Stimulated activated CD4-positive, alpha-beta T cell treated with anti-CD3 and anti-CD28 coated beads, Interleukin-4, amount 100 ng/mL, for 1 hour (primary cell): ENCODE measurements around the gene ROBO2.

Source experiments
- DNase-seq: peaks from one replicate; pipeline ENCODE4 v3.0.0-alpha.2; 2020

Gene ROBO2, protein sequence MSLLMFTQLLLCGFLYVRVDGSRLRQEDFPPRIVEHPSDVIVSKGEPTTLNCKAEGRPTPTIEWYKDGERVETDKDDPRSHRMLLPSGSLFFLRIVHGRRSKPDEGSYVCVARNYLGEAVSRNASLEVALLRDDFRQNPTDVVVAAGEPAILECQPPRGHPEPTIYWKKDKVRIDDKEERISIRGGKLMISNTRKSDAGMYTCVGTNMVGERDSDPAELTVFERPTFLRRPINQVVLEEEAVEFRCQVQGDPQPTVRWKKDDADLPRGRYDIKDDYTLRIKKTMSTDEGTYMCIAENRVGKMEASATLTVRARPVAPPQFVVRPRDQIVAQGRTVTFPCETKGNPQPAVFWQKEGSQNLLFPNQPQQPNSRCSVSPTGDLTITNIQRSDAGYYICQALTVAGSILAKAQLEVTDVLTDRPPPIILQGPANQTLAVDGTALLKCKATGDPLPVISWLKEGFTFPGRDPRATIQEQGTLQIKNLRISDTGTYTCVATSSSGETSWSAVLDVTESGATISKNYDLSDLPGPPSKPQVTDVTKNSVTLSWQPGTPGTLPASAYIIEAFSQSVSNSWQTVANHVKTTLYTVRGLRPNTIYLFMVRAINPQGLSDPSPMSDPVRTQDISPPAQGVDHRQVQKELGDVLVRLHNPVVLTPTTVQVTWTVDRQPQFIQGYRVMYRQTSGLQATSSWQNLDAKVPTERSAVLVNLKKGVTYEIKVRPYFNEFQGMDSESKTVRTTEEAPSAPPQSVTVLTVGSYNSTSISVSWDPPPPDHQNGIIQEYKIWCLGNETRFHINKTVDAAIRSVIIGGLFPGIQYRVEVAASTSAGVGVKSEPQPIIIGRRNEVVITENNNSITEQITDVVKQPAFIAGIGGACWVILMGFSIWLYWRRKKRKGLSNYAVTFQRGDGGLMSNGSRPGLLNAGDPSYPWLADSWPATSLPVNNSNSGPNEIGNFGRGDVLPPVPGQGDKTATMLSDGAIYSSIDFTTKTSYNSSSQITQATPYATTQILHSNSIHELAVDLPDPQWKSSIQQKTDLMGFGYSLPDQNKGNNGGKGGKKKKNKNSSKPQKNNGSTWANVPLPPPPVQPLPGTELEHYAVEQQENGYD (N-terminal part only)

DNA sequence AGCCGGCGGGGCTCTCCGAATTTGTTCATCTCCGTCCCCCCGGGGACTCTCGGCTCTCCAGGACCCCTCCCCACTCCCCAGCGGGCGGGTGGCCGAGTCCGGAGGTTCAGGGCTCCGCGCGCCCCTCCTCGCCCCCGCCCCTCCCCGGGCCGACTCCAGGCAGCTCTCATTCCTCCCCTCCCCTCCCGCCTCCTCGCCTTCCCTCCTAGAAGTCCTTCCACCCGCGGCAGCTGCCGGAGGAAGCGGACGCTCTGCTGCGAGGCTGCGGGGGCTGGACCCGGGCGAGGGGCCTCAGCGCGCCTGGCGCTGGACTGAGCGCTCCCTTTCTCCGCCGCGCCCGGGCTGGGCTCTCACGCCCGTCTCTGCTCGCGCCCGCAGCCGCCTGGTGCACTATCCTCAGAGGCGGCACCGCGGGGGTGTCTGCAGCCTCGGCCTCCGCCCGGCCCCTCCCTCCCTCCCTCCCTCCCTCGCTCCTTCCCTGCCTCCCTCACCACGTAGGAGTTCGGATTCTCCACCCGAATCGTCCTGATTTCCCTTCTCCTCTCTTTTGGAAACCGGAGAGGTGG is at the start of gene ROBO2:
TSS of gene ROBO2 (plus strand) at position 494 of the 566 bp plus-strand sequence. CDS start 687 bp downstream, outside the sequence.
- DNase-seq = no peak

- no peak for DNase-seq
Measured at GRCh38 chr3:76990606-76991005, 49.3 kb upstream of the ROBO2 start.

GRCh38 chr3:76991165-76991564 is 48.7 kb upstream of the ROBO2 start:
- DNase-seq = no peak

DNA sequence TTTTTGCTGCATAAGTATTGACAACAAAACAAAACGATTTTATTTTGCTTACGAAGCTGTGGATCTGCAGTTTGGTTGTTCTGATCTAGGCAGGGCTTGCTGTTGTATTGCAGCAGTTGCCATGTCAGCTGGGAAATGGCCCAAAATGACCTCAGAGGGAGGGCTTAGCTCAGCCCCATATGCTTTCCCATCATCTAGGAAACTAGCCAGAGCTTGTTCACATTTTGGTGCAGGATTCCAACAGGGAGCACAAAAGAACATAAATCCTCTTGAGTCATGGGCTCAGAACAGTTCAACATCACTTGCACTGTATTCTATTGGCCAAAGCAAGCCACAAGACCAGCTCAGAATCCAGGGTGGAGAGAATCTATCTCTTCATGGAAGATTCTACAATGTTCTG is 42.2 kb upstream of the ROBO2 start:
- DNase-seq = no peak

GRCh38 chr3:76998555-76998954 is 41.3 kb upstream of the ROBO2 start:
- DNase-seq = no peak

- no peak for DNase-seq
Measured at GRCh38 chr3:77001062-77001701, 38.7 kb upstream of the ROBO2 start.

- DNase-seq = no peak
Measured at GRCh38 chr3:77014226-77014625, 25.7 kb upstream of the ROBO2 start.

GRCh38 chr3:77025471-77025870 is 14.4 kb upstream of the ROBO2 start:
- no peak for DNase-seq

- no peak for DNase-seq
Measured at GRCh38 chr3:77026904-77027634, 12.8 kb upstream of the ROBO2 start.

GRCh38 chr3:77028005-77028404 is 11.9 kb upstream of the ROBO2 start:
- DNase-seq = no peak

GRCh38 chr3:77038468-77038929 is 1.4 kb upstream of the ROBO2 start:
- DNase-seq = no peak

GRCh38 chr3:77038930-77039605 is 831 bp upstream of the ROBO2 start:
- DNase-seq = no peak

GRCh38 chr3:77040216-77040615 is 317 bp downstream of the ROBO2 start:
- DNase-seq = no peak

DNA sequence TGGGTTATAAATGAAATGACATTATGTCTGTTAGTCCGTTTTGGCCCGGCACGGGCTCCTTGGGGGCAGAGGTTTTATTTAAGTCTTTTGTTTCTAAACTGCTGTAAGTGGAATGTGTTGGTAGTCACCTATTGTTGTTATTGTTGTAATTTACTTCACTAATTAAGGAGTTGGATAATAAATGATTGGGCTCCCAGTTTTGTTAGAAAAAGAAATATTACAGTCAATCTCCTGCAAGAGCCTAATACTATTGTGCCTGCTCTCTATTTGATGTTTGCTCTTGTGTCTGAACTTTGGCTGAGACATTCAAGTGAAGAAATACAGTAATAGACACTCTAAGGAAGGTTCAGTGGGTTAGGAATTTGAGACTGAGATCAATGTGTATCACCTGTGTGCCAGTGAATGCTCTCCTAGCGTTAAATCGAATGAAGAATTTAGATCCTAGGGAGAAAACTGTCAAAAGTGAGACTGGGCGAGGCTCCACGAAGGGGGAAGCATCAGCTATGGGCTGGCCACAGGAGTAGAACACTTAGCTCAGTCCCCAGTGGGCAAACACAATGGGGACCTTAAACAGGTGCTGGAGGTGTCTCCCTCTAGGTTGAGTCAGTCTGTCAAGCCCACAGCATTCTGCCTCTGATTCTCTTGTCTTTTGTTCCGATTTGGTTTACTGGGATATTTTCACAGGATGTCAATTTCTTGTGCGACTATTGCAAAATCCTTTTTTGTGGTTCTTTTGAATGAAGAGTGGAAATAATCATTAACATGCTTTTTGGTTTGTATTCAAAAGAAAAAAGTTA is 1.2 kb downstream of the ROBO2 start:
- DNase-seq = no peak

DNA sequence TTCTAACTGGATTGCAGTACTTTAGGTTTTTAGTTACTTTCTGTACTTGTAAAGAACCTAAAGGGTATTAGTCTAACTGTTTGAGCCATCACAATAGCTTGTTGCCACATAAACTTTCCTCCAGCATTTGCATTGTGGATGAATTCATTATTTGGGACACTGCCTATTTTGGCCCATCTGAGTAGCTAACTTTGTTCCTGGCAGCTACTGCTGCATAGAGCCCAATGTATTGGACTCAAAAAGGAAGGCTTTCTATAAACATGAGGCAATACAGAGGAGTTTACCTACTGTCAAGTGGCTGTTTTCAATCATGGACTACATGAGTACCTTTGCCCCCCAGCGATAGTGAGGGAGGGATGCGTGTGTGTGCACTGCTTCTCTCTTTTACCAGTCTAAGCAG is 1.9 kb downstream of the ROBO2 start:
- no peak for DNase-seq

- no peak for DNase-seq
Measured at GRCh38 chr3:77042343-77042742, 2.4 kb downstream of the ROBO2 start.

DNA sequence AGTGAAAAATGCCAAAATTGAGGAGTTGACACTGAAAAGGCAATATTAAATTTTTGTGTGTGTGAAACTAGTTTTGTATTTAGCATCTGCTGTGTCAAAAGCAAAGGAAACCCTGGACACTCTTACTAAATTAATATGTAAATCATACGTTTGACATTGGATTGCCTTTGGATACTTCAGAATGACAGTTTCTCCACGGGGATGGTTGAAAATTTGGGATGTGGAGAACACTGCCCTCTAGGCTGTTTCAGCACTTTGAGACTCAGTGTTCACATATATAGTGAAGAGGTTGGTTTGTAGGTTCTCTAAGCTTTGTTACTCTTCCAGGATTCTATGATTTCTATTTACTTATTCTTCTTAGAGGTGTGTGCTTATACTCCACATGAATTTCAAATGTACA is 3.0 kb downstream of the ROBO2 start:
- no peak for DNase-seq

DNA sequence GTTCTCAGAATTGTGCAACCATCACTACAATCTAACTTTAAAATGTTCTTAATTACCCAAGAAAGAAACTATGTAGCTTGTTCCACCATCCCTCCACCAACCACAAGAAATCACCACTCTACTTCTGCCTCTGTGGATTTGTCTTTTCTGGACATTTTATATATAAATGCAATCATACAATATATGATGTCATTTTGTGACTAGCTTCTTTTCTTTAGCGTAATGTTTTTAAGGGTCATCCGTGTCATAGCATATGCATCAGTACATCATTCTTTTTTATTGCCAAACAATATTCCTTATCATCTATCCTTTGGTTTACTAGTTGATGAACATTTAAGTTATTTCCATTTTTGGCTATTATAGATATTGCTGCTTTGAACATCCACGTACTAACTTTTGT is 5.8 kb downstream of the ROBO2 start:
- DNase-seq = no peak

DNA sequence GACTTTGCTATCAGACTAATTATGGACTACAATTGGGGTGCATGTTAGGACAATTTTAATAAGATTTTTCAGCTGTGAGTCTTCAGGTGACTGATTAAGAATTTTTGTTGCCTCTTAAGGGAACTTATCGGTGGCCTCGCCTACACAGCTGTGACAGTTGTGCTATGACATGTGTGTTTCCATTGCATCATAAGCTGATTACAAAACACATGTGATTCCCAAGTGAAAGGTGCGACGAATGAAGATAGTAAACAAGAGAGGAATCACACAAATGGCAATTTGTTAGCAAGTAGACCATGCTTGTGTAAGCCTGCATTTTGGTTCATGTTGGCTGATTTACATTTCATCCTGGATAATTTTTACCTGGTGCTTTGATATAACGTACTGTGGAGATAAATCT is 8.3 kb downstream of the ROBO2 start:
- no peak for DNase-seq

- DNase-seq = no peak
Measured at GRCh38 chr3:77051591-77051990, 11.7 kb downstream of the ROBO2 start.
